Natural killer cell (primary cell): ENCODE data around the gene SLC8A1. TPM values are rescaled to one million over a fixed set of nuclear protein-coding genes. Genes with fewer than 3 reads are reported as not detected.

Experiments used
- ATAC-seq, 3 donors: fragments of 150-1000 bp in 2 of 3; fragments of 200-7000 bp in 1 of 3; cut with Tn5 transposase; 1 replicate in 1 of 3; 2 replicates in 2 of 3; pipeline ENCODE4 v1.10.0; 2021; ENCODE audit warnings: mild to moderate bottlenecking in 2 of 3, moderate library complexity in 2 of 3
- DNase-seq, 2 donors: peaks; one replicate each; pipeline versions ENCODE4 v3.0.0 to v3.0.0-alpha.2; 2013 to 2021; ENCODE audit warnings: mixed read lengths in 1 of 2
- H3K27ac ChIP-seq: one replicate; pipeline ENCODE4 v1.5.1; 2013; ENCODE audit warnings: mild to moderate bottlenecking, low read length
- H3K27me3 ChIP-seq: one replicate; pipeline ENCODE4 v1.6.1; 2013; ENCODE audit warnings: low read length; ENCODE audit not compliant: control insufficient read depth, insufficient read depth
- H3K36me3 ChIP-seq: one replicate; pipeline ENCODE4 v1.6.1; 2013; ENCODE audit warnings: low read length; ENCODE audit not compliant: control insufficient read depth, insufficient read depth
- H3K4me1 ChIP-seq: one replicate; pipeline ENCODE4 v1.6.1; 2013; ENCODE audit warnings: low read length; ENCODE audit not compliant: control insufficient read depth, insufficient read depth
- H3K4me3 ChIP-seq: one replicate; pipeline ENCODE4 v1.5.1; 2013; ENCODE audit warnings: low read length
- H3K9me3 ChIP-seq: one replicate; pipeline ENCODE4 v1.6.1; 2013; ENCODE audit warnings: low read length; ENCODE audit not compliant: control insufficient read depth, insufficient read depth
- H3K27ac Mint-ChIP-seq, 2 donors: one replicate each; pipeline ENCODE4 v1.8.0; 2022; ENCODE audit warnings: mild to moderate bottlenecking in 2 of 2, mixed read lengths in 2 of 2, moderate library complexity in 1 of 2
- H3K27me3 Mint-ChIP-seq, 2 donors: one replicate each; pipeline ENCODE4 v1.8.0; 2022; ENCODE audit warnings: low read depth in 2 of 2, mixed read lengths in 2 of 2
- H3K36me3 Mint-ChIP-seq: one replicate; pipeline ENCODE4 v1.8.0; 2022; ENCODE audit warnings: mixed read lengths
- H3K4me1 Mint-ChIP-seq, 2 donors: one replicate each; pipeline ENCODE4 v1.8.0; 2022; ENCODE audit warnings: mixed read lengths in 2 of 2
- H3K4me3 Mint-ChIP-seq: one replicate; pipeline ENCODE4 v1.8.0; 2022; ENCODE audit warnings: mild to moderate bottlenecking, moderate library complexity, mixed read lengths
- H3K9me3 Mint-ChIP-seq, 2 donors: one replicate each; pipeline ENCODE4 v1.8.0; 2022; ENCODE audit warnings: mixed read lengths in 2 of 2
- CTCF ChIP-seq: fragments of 200-600 bp; IDR thresholded peaks from one replicate; pipeline ENCODE4 v1.8.0; 2022; ENCODE audit warnings: antibody characterized with exemption
- WGBS: methylation state at CpG from one replicate; pipeline ENCODE4 v1.1.7; 2013; ENCODE audit warnings: missing lambda C conversion rate; ENCODE audit not compliant: insufficient coverage; 5-methylcytosine and 5-hydroxymethylcytosine counted together
- intact Hi-C: fragments of 100-400 bp; cut with micrococcal nuclease; formaldehyde crosslinking; loops from one replicate; pipeline ENCODE4 v1.14.2; 2022
- total RNA-seq, 4 donors: library from RNA; stranded (reverse); fragments of 120-200 nt in 1 of 4; gene quantifications; one replicate each; pipeline versions ENCODE4 v1.2.3 to v1.2.4, GENCODE V29; 2013 to 2022

The SLC8A1 gene
- total RNA-seq, 3 donors from 2014 or later (not counting 1 experiment from before 2014, with no cell fraction given) = 1.4 to 4.7 (median 3.6) TPM

- Histone ChIP-seq H3K4me3 (no peak overlapping the region), H3K4me1 (no peaks in the 10 kb centered on the region), H3K27ac (no peak overlapping the region), H3K9me3 (no peaks in the 10 kb centered on the region), H3K36me3 (no peaks in the 10 kb centered on the region), H3K27me3 (no peaks in the 10 kb centered on the region)
- DNase-seq (no peak), ATAC-seq (no peak)
- WGBS = no CpG with 5 or more reads among the region's 1 CpG
- no peaks in the 10 kb centered on the region for H3K36me3 Mint-ChIP-seq
- intact Hi-C loops = no loop called here
- no peak overlapping the region for H3K4me3 Mint-ChIP-seq
- no peak overlapping the region for H3K27ac Mint-ChIP-seq
- no peaks in the 10 kb centered on the region for H3K9me3 Mint-ChIP-seq
- no peak for TF ChIP-seq CTCF
- H3K27me3 Mint-ChIP-seq = no peaks in the 10 kb centered on the region
- no peaks in the 10 kb centered on the region for H3K4me1 Mint-ChIP-seq
These were observed 322.2 kb downstream of the SLC8A1 start for GRCh38 chr2:40129725-40130124.

- Mint-ChIP-seq H3K4me3 (no peak overlapping the region), H3K36me3 (no peaks in the 10 kb centered on the region), H3K27ac (no peak overlapping the region), H3K27me3 (no peaks in the 10 kb centered on the region), H3K4me1 (no peaks in the 10 kb centered on the region), H3K9me3 (peaks cover 0 to 1% of the 10 kb centered on the region in 2 donors)
- TF ChIP-seq CTCF = no peak
- Histone ChIP-seq H3K36me3 (no peaks in the 10 kb centered on the region), H3K27me3 (no peaks in the 10 kb centered on the region), H3K27ac (no peak overlapping the region), H3K4me1 (no peaks in the 10 kb centered on the region), H3K9me3 (no peaks in the 10 kb centered on the region), H3K4me3 (no peak overlapping the region)
- intact Hi-C loops = no loop called here
- DNase-seq (no peak), ATAC-seq (no peak)
- 76% methylated on average over 1 of the region's 1 CpG for WGBS
These were observed 323.1 kb downstream of the SLC8A1 start for GRCh38 chr2:40128796-40129195.

DNA sequence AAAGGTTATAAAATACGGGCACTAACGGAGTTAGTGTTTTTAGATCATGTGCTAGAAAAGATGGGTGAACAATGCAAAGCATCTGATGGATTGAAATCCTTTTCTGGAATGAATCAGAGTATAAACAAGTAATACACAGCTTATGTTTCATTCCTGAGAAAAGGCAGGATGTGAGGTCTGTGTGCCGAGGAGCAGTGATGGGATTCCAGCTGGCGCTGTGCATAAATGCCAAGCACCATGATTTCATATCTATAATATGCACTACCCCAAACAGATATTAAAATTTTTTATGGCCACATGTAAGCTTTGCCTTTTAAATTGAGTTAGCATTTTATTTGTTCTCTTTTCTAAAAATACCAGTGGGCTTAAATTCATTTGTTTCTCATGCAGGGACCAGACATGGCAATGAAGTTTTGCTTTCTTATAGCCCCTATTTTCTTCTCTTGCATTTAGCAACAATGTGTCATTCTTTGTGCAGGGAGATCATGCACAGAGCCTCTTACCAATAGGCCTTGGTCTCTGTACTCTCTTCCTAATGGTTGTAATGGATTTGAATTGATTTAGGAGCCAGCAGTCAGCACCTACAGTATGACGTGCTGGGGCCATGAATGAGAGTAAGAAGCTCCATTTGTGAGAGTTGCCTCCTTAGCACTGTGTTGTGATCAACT lies 323.9 kb downstream of the SLC8A1 start:
- Mint-ChIP-seq H3K4me1 (no peaks in the 10 kb centered on the region), H3K9me3 (peaks cover 0 to 2% of the 10 kb centered on the region in 2 donors), H3K4me3 (no peak overlapping the region), H3K36me3 (no peaks in the 10 kb centered on the region), H3K27me3 (no peaks in the 10 kb centered on the region), H3K27ac (no peak overlapping the region)
- Histone ChIP-seq H3K27ac (no peak overlapping the region), H3K9me3 (no peaks in the 10 kb centered on the region), H3K4me3 (no peak overlapping the region), H3K36me3 (no peaks in the 10 kb centered on the region), H3K27me3 (no peaks in the 10 kb centered on the region), H3K4me1 (no peaks in the 10 kb centered on the region)
- ATAC-seq (no peak), DNase-seq (no peak)
- no peak for TF ChIP-seq CTCF
- 91% methylated on average over 4 of the region's 5 CpGs for WGBS
- intact Hi-C loops = no loop called here

GRCh38 chr2:40127146-40127545 lies 324.7 kb downstream of the SLC8A1 start:
- Mint-ChIP-seq H3K9me3 (peaks cover 0 to 2% of the 10 kb centered on the region in 2 donors), H3K4me3 (no peak overlapping the region), H3K36me3 (no peaks in the 10 kb centered on the region), H3K27ac (no peak overlapping the region), H3K27me3 (no peaks in the 10 kb centered on the region), H3K4me1 (no peaks in the 10 kb centered on the region)
- 0% methylated on average over 1 of the region's 3 CpGs for WGBS
- no peak for TF ChIP-seq CTCF
- no peak overlapping the region for H3K27ac ChIP-seq
- no peaks in the 10 kb centered on the region for H3K27me3 ChIP-seq
- H3K36me3 ChIP-seq = no peaks in the 10 kb centered on the region
- no peaks in the 10 kb centered on the region for H3K4me1 ChIP-seq
- H3K4me3 ChIP-seq = no peak overlapping the region
- intact Hi-C loops = no loop called here
- DNase-seq (no peak), ATAC-seq (no peak)
- H3K9me3 ChIP-seq = no peaks in the 10 kb centered on the region
